Suppressor macrophage treated with lipopolysaccharide for 1 hour (primary cell): Measurements from ENCODE around the gene ORAI2.
"Not testable (repeated sequence)": the region's sequence is repeated elsewhere in the genome, so short reads cannot be mapped to it uniquely, and the experiment has no call there.

Experiments
- DNase-seq, 3 donors: peaks; one replicate each; pipeline ENCODE4 v3.0.0-alpha.2; 2020 to 2022

ORAI2 gene

GRCh38 chr7:102447311-102447710, 13.9 kb downstream of the ORAI2 start:
- no peak for DNase-seq

GRCh38 chr7:102449136-102449535, 15.8 kb downstream of the ORAI2 start:
- DNase-seq: no peak

GRCh38 chr7:102450242-102450641, 16.9 kb downstream of the ORAI2 start:
- peak; percentile 51 to 68 (median 51) for DNase-seq

DNA sequence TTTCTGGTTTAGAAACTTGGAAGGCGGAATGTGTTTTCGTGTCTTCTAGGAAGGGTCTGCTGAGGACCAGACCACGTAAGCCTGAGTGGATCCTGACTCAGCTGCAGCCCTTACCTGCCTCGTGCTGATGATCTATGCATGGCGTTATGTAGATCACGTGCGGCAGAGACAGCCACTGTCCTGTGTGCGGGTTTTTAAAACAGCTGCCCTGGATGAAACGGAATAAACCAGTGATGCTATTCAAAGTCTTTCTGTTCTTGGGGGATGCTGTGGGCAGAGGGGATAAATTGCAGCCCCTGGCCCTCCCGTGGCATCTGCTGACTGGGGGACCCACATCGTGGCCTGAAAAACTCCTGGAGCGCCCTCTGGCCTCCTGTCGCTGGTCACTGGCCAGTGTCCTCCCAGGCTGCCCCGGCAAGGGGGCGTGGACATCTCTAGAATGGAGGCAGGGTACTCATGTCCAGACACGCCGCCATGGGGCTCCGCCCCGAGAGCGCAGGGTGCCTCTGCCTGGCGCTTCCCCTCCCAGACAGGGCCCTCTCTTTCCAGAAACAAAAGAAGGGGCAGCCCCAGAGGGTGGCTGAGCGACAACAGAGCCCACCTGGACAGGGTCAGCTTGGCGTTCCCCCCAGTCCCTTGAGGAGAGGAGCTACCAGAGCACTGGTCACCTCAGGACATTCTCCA, 18.1 kb downstream of the ORAI2 start:
- DNase-seq: no peak

- no peak for DNase-seq
Measured at GRCh38 chr7:102452451-102452850, 19.1 kb downstream of the ORAI2 start.

GRCh38 chr7:102453319-102453718, 19.9 kb downstream of the ORAI2 start:
- DNase-seq: no peak

GRCh38 chr7:102454468-102454867, 21.1 kb downstream of the ORAI2 start:
- no peak for DNase-seq

DNA sequence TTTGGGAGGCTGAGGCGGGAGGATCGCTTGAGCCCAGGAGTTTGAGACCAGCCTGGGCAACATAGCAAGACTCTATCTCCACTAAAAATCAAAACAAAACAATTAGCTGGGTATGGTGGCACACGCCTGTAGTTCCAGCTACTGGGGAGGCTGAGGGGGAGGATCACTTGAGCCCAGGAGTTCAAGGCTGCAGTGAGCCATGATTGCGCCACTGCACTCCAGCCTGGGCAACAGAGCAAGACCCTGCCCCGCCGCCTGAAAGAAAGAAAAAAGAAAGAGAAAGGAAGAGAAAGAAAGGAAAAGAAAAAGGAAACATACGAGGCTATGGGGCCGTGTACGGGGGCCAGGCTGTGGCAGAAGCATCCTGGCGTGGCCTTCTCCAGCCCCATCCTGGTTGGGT, 21.6 kb downstream of the ORAI2 start:
- not testable (repeated sequence) for DNase-seq

DNA sequence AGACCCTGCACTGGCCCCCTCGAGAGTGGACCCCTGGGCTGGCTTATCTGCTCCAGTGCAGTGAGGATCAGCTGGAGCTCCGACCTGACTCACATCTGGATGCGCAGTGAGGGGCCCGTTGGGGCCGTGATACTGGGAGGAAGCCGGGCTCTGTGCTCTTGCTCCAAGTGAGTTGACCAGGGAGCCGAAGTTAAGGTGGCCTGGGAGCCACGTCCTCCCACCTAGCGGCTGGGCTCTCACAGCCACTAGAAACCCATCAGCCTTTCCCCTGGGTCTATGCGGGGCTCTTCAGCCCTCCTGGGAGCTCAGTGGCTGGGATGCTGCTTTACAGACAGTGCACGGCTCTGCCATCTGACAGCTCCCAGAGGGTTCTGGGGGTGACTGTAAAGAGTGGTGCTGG, 22.2 kb downstream of the ORAI2 start:
- no peak for DNase-seq

- DNase-seq: peak in 1 of 3 donors; percentile 4
Measured at GRCh38 chr7:102456327-102456726, 23.0 kb downstream of the ORAI2 start.

GRCh38 chr7:102457352-102457924, 24.1 kb downstream of the ORAI2 start:
- no peak for DNase-seq

DNA sequence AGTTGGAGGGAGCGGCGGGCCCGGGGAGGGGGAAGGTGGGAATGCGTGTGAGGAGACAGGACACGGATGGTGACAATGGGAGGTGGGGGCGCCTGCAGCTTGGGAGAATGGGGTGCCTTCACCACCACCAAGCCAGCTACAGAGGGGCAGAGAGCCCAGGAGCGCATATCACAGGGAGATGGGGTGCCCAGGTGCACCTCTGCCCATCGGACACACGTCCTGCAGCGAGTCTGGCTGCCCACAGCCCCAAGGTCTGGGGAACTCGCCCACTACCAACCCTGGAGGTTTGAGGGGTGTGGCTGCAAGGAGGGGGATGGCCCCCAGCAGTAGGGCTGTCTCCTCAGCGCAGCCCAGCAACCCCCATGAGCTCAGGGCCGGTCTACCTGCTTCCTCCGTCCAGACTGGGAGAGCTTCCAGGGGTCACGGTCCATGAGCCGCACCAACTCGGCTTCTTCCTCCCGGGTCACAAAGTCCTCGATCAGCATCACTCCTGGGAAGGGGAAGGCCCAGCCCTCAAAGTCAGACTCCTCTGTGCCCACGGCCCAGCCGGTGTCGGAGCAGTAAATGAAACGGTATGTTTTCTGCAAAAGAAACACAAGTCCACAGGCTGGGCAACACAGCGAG, 26.0 kb downstream of the ORAI2 start:
- DNase-seq: no peak

- DNase-seq: no peak
Measured at GRCh38 chr7:102460467-102460866, 27.1 kb downstream of the ORAI2 start.

- peak in 2 of 3 donors; percentile 22 to 27 for DNase-seq
Measured at GRCh38 chr7:102463841-102464576, 30.6 kb downstream of the ORAI2 start.

GRCh38 chr7:102464577-102465280, 31.4 kb downstream of the ORAI2 start, which contains the start of the genes ALKBH4 and LRWD1:
Gene ALKBH4 (minus strand): TSS chr7:102464863. CDS start chr7:102464836, 27 bp downstream.
Gene LRWD1 (plus strand): TSS chr7:102464984. CDS start chr7:102465081, 97 bp downstream.
- DNase-seq: peak; percentile 99 to 100 (median 99)

DNA sequence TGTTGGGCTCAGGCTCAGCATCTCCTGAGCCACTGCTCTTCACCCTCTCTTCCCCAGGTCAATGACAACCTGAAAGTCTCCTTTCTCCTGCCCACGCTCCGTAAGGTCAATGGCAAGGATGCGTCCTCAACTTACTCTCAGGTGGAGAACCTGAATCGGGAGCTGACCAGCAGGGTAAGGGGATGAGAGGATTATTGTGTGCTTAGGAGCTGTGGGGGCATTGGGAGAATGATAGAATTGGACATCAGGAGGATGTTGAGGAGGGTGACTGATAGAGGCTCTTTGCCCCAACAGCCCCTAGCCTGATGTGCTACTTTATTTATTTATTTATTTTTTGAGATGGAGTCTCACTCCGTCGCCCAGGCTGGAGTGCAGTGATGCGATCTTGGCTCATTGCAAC, 32.7 kb downstream of the ORAI2 start:
- DNase-seq: no peak

DNA sequence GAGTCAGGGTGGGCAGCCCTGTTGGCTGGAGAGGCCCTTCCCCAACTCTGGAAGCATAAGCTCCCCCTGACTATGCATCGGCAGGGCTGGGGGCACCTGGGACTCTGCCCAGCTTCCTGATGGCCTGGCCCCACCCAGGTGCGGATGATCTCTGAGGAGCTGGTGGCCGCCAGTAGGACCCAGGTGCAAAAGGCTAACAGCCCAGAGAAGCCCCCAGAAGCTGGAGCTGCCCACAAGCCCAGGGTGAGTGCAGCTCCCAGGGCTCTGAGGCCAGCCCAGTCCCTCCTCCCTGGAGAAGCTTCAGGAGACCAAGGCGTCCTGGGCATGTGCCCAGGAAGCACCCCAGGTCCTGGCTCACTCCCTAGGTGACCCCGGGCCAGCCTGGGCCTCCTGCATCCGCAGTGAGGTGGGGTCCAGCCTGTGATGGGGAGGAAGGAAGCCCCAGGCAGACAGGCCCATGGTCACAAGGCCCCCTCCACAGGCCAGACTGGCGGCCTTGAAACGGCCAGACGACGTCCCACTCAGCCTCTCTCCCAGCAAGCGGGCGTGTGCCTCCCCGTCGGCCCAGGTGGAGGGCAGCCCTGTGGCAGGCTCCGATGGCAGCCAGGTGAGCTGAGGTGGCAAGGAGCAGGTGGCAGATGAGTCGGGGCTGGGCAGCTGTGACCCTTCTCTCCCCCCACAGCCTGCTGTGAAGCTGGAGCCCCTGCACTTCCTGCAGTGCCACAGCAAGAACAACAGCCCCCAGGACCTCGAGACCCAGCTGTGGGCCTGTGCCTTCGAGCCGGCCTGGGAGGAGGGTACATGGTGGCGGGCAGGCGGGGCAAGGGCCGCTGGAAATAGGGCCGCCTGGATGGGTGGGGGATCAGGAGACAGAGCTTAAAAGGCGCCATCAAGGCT, 34.5 kb downstream of the ORAI2 start:
- no peak for DNase-seq

- DNase-seq: no peak
Measured at GRCh38 chr7:102468478-102469350, 35.3 kb downstream of the ORAI2 start.

- DNase-seq: no peak
Measured at GRCh38 chr7:102469351-102469971, 36.1 kb downstream of the ORAI2 start.
